Central memory CD4-positive, alpha-beta T cell (primary cell): ENCODE results near the gene TMEM9B.
A peak's percentile ranks its signal among the peaks of the same experiment; 100 is the strongest.
"Not testable (repeated sequence)": the region's sequence is repeated elsewhere in the genome, so short reads cannot be mapped to it uniquely, and the experiment has no call there.

Experiments
- DNase-seq: peaks from one replicate; pipeline ENCODE4 v3.0.0; 2022

TMEM9B gene

DNA sequence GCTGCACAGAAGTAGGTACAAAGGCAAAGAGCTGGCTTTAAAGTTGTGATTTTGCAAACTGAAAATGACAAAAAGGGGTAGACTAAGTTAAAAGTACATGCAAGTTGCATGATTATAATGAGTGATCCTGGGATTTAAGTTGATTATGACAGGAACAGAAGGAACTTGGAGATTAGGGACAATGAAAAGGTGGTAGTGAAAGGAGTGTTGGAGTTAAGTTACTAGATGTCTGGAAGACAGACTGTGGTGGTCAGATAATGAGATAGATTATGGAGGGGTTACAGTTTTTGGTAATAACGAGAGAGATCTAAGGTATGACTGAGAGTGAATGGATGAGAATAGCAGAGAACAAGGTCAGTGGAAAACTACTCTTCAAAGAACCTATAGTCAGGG, 7.7 kb upstream of the TMEM9B start:
- no peak for DNase-seq

DNA sequence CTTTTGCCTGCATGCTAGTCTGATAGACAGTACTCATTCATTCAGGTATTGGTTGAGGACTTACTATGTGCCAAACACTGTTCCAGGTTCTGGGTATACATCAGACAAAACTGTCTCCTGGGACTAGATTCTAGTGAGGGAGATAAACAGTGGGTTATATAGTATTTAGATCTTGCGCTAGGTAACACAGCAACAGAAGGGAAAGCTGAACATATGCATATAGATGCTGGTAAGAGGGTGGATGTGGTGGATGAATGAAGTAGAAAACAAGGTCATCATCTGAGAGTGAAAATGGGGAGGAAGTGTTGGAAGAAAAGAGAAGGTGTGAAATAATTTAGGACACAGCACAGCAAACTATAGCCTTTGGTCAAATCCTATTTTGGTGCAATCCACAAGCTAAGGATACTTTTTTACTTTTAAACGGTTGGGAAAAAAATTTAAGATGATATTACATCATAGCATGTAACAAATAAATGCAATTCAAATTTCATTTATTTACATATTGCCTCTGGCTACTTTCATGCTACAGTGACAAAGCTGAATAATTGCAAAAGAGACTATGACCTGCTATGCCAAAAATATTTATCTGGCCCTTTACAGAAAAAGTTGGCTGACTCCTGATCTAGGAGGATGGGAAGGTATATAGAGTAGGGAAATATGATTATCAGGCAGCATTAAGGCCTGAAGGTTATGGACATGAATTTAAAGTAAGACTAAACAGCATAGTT, 7.1 kb upstream of the TMEM9B start:
- DNase-seq = no peak

DNA sequence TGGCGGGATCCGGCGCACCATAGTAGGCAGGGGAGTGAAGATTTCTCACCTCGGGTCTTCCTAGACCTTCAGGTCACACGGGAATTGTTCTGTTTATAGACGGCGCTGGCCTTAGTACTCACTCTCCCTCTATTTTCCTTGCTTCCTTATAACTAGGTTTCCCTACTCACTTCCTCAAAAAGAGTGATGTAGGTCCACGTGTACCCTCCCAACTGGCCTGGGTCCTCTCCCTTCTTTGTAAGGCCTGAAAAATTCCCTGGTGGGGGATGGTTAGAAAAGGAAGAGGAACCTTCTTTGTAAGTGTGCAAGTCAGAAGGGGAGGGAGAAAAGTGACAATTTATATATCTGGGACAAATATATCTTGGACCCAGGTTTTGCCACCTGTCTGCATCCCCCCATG, 2.9 kb upstream of the TMEM9B start:
- DNase-seq = no peak

DNA sequence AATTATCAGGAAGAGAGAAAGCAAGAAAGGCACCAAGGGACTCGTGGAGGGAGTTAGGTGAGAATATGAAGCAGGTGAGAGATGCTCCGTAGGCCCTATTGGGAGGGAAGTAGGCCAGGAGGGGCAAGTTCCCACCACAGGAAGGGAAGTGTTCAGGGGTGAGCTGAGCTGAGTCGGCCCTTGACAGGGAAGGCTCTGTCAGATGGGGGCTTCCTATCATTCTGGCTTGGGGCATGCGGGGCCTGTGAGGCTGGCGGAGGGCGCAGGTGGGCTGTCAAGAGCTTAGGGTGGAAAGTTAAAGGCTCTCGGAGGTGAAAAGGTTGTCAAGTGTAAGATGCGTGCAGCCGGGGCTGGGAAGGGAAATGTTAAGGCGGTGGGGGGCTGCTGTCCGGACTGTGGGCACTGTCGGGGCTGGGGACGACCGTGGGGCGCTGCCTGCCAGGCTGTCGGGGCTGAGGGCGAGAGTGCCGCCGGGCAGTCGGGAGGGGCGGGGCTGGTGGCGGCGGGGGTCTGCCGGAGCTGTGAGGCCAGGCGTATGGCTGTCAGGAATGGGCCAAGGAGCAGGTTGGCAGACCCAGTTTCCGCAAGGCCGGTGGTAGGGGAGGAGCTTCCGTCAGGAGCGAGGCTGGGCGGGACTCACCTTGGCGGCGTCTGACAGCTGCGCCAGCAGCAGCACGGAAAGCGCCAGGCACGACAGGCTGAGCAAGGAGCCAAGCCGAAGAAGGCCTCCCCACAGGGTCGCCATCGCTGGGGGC, 496 bp downstream of the TMEM9B start:
- DNase-seq = peak; percentile 74

DNA sequence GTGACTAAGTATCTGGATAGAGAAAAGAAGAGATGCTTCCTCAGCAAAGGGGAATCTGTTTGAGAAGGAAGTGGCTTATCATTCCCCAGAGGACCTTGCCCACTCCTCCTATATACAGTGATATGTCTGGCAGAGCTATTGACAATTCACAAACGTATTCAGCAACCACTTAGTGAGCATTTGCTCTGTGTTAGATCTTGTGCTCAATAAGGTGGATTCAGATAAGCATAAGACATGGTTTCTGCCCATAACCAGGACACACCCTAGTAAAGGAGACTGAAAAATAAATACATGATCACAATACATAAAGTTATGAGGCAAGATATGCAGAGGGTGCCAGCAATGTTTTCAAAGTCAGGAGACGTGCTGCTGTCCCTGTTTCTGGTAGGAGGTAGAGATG, 1.4 kb downstream of the TMEM9B start:
- no peak for DNase-seq

DNA sequence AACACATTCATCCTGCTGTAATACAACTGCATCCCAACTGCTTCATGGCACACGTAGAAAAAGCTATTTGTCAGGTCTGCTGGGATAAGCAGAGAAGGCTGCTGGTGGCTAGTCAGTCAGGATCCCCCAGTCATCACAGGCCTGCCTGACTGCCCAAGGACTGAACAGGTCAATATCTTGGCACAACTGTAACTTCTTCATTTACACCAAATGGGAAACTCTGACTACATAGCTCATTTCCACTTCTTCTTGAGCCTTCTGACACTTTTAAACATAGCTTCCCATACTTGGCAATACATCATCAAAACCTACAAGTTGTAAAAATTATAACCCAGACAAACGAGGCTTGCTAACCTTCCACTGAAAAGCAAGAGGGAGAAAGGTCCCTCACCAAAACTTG, 2.8 kb downstream of the TMEM9B start:
- no peak for DNase-seq

DNA sequence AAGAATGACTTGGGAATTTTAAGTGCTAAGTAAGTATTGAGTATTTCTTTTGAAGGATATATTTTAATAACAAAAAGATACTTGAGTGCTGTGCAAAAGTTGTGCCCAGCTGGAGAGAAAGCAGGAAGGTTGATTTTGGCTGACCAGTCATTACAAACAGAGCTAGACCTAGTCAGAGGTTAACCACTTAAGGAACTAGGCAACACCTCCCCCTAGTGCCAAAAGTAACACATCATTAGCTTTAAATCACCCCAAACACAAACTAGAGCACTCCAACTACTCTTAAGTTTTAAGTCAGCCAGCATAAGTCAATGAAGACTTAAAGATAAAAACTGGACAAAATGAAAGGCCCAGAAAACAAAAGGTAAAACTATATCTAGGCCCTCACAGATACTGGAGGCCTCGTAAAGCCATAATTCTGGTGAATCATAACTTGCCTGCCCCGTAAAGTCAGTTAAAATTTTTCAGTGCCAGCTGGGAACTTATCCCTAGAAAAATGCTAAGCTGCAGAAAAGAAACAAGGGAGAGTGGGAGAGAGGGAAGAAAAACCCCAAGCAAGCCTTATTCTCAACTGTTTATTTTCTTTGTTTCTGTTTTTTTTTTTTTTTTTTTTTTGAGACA, 4.6 kb downstream of the TMEM9B start:
- DNase-seq = peak; percentile 12

DNA sequence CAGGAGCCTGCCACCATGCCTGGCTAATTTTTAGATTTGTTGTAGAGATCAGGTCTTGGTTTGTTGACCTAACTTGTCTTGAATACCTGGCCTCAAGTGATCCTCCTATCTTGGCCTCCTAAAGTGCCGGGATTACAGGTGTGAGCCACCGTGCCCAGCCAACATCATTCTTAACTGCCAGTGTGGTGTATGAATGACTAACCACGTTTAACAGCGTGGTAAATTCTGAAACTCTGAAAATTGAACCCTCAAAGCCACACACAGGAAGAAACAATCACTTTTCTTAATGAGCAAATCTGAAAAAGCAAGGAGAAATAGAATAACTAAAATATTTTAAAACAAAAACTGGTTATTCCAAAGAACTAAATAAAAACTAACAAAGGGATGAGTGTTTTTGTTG, 7.4 kb downstream of the TMEM9B start:
- no peak for DNase-seq

DNA sequence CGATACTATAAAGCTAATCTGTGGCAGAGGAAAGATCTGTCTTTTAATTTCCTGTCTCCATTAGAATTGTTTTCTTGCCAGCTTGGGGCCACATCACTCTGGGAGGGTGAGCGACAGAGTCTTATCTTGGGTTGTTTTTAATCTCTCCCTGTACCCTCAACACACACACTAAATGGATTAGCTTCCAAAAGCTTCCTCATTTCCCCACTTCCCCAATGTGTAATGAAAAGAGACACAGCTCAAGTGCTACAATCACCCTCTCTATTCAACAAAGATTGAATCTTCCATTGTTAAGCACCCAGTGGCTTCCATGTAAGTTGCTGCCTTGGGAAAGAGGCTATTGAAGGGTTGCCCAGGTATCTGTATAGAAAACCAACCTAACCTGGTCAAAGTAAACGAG, 15.4 kb downstream of the TMEM9B start:
- DNase-seq = no peak

DNA sequence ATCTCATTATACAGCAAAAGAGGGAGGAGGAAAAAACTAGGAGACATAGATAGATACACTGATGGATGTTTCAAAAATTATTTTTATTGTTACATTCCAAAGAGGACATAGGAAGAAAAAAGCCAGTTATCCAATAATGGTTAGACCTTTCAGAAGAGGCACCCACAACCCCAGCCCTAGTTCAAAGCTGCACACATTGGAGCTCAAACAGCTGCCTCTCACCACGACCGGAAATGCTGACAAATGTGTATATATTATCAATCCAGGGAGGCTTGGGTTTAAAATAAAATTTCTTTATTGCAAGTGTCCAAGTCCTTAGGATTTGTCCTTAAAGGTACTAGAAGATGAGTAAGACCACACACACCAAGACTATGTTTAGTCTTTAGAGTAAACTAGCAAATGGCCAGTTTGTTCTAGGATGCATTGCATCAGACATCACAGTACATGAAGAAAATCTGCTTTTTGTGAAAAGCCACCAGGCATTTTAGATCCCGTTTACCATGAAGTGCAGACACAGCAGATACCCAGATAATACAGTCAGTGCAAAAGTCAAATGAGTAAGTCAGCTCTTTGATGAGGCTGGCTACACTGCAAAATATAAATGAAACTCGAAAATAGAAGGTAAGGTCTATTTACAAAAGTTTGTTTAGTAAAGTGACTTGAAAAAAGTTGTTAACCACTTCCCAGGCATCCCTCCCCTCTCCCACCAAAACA, 16.9 kb downstream of the TMEM9B start:
- no peak for DNase-seq

DNA sequence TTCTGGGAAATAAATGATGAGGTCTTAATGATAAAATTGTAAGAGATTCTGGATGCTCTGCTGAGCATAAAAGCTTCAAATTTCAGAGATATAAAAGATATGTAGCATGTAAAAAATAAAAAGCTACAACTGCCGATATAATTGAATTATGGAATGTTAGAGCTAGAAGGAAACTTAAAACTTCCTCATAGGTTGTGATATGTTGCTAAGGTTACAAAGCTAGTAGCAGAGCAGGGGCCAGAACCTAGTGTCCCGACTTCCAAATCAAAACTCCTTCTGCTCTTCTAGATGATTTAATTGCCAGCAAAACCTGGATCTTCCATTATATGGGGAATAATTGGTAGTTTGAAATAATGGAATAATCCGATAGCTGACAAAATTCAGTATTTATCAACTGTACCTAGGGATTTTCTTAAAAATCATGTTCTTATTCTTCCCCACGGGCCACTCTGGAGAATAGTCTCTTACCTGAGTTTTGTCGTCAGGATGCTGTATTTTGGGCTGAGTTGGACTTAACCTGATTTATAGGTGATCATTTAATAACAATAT, 21.6 kb downstream of the TMEM9B start, which contains the start of gene ASCL3:
Gene ASCL3, minus strand, starts transcription at position 499 of the 549 bp plus-strand sequence. CDS start 4,855 bp downstream, outside the sequence.
- DNase-seq = no peak

DNA sequence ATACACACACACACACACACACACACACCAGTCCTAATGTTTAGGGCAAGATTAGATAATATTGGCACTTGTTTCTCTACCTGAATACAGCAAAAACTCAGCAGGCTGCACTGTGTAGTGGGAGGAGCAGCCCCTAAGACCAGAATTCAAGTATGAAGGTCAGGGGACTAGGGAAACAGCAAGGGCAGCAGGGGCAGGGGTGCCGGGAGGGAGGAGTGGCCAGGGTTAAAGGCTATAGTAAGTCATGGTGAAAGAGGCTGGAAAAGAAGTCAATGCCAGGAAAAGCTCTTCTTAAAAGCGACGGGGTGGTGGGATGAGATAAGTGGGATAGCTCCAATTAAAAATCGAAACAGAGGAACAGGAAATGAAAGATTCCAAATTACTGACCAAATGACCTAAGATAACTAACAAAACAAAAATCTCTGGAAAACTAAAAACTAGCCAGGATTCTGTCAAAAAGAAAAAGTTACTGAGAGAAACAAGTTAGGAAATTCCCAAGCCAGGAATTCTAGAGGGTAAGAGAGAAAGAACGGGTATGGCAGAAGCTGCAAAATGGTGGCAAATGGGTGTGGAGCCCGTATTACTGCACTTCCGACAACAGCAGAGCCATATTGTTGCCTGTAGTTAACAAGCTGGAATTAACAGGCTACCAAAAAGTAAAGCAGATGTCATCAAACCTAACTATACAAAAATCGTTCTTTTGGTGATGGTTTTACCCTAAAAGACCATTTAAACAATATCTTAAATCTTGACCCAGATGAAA, 22.7 kb downstream of the TMEM9B start:
- no peak for DNase-seq

DNA sequence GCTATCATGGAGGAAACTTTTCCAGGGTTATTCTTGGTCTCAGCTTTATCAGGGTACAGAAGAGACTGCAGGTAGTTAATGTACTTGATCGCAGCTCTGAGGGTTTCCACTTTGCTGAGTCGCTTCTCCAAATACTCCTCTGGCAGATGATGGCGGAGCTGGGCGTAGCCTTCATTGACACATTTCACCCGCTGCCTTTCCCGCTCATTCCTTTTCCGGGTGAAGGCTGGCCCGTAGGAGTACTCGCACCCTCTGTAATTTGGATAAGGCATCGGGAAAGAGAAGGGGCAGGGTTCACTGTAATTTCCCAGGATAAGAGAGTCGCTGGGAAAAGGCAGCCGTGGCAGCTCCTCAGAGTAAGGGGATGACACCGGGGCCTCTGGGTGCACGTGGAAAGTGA, 26.6 kb downstream of the TMEM9B start:
- no peak for DNase-seq

DNA sequence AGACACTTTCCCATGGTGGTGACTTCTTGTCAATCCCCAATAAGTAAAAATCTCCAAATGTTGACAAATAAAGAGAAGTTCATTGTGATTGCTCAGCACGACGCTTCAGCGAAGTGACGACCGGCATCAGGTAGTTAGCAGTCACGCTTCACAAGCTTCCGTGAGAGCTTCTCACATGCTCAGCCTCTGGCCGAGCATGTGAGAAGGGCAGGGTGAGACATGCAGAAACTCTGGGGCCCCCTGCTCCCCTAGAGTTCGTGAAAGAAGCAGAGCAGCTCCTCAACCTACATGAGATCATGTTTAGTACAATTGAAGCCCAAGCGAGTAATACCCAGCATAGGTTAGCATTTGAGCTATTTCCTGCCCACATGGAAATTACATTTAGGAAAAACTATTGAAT, 27.1 kb downstream of the TMEM9B start:
- DNase-seq = no peak

DNA sequence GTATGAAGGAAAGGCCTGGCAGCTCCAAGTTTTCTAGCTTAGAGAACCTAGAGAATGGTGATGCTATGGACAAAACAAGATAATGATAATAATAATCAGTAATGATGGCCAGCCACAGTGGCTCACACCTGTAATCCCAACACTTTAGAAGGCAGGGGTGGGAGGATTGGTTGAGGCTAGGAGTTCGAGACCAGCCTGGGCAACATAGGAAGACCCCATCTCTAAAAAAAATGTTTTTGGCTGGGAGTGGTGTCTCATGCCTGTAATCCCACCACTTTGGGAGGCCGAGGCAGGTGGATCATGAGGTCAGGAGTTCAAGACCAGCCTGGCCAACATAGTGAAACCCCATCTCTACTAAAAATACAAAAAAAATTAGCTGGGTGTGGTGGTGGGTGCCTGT, 28.5 kb downstream of the TMEM9B start:
- not testable (repeated sequence) for DNase-seq

DNA sequence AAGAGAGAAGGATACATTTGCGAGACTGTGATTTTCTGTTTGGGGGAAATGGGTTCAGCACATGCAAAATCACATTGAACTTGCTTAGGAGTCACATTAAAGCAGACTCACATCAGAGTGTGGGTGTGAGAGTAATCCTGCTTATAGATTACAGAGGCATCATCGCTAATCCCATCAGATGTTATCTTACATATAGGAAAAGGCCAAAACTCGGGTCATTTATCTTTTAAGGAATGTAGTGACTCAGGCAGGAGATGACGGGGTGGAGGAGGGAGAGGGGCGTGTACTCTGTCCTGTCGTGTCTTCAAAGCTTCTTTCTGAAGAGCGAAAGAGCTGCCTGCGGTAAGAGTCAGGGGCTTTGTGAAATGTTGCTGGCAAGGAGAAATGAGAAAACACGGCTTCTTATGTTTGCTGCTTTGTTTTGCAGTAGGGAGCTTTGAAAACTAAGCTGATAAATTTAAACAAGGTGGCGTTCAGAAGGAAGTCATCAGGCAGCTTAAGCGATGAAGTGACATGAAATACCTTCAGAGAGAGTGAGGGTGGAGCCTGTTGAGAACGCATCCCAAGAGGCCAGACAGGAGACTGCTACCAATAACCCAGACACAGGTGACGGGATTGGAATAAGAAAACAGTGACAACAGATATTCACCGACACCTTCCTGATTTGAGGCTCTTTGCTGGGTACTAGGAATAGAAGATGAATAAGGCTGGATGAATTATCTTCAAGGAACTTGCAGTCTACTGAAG, 29.3 kb downstream of the TMEM9B start:
- no peak for DNase-seq

DNA sequence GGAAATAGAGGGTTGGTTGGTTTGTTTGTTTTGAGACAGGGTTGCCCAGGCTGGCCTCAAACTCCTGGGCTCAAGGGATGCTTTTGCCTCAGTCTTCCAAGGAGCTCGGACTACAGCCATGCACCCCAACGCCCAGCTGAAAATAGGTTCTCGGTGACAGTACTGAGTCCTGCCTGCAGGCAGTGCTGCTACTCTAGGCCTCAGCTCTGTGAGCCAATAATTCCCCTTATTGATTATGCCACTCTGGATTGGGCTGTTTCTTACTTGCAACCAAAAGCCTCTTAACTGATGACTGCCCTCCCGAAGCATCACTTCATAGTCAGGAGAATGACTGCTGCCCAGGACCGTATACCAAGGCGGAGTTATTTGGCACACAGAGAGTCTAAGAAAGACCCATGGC, 30.3 kb downstream of the TMEM9B start:
- DNase-seq = no peak

DNA sequence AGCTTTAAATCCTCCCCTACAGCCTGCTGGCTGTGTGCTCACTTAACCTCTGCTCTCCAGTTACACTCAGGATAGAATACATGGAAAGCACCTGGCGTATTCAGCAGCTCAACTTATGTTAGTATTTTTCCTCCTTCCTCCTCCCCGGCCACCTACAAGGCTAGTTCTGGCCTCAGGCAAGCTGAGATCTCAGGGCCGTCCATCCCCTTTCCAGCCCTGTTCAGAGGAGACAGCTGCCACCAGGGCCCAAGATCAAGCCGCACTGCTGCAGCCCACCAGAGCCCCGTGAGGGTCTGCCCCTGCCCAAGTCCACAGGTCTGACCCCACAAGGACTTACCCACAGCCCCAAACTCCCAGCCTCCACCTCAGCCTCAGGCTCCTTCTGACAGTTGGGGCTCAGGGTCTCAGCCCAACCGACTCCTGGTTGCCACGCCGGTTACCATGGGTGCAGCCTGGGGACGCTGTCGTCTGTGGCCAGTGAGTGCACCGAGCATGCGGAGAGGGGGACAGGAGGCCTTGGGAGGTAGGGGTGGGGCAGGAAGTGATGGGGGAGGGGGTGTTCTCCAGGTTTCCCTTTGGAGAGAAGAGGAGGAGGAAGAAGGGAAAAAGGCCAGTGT, 31.6 kb downstream of the TMEM9B start, which contains the start of gene C11orf16:
Gene C11orf16, minus strand, starts transcription at position 384 of the 617 bp plus-strand sequence. CDS start 639 bp downstream, outside the sequence.
- DNase-seq = no peak

DNA sequence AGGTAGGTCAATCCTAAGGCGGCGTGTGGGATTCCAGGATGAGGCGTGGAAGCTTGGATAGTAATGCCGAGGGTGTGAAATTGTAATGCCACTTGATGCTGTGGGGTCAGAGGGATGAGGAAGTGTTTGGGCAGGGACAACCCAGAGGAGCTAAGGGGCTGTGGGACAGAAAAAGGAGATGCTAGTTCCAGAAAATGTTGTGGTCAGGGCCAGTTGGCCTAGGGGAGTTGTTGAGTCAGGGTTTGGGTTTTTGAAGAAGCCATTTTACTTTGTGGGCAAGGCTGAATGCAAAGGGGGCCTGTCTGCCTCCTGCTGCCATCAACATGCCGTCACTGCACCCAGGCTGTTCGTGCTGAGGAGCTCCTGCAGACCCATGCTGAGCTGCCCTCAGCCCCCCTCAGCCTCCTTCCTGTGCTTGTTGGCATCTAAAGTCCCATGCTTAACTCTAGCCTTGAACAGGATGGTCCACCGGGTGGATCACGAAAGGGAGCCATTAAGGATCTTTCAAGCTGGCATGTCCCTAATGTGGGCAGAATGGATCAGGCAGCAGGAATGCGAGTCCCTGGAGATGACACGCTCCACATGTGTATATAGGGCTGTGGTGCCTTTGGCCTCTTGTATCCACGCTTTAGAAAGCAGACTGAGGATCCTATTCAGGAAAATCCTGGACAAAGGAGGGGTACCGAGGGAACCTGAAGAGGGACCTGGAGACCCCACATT, 33.6 kb downstream of the TMEM9B start:
- DNase-seq = no peak

DNA sequence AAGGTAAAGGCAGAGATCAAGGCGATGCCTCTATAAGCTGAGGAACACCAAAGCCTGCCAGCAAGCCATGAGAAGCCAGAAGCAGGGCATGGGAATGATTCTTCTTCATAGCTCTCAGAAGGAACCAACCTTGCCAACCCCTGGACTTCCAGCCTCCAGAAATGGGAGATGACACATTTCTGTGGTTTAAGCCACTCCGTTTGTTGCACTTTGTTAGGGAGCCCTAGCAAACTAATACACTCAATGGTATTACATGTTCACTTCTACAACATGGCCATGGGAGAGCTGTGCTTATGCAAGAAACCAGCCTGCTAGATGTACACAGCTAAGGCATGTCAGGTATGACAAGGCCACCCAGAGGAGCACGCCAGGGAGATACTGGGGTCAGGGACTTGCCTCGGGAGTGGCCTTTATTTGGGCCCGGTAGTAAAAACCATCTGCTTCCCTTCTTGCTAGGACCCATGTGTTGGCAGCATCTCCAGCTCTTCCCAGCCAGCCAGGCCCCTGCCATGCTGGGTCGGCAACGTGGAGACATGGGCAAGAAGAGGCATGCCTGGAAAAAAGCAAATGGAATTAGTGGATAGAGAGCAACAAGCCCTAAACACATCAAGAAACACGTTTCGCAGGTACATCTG, 35.1 kb downstream of the TMEM9B start:
- DNase-seq = no peak
